KBM-7 (cell line): Measurements from ENCODE around the gene FARP2.
"Not testable (repeated sequence)": the region's sequence is repeated elsewhere in the genome, so short reads cannot be mapped to it uniquely, and the experiment has no call there.

ENCODE experiments used
- DNase-seq: peaks from one replicate; pipeline ENCODE4 v3.0.0-alpha.2; 2015
- in situ Hi-C: fragments of 300-500 bp; cut with MboI; formaldehyde crosslinking; loops from 2 replicates; pipeline ENCODE4 v1.14.3; 2020; ENCODE audit warnings: low sequenced_read_pairs, low pct_unique_long_range_greater_than_20kb, mixed read lengths

Gene FARP2

GRCh38 chr2:241507430-241508239 is 151.6 kb downstream of the FARP2 start:
- in situ Hi-C loops = no loop called here
- DNase-seq = peak; percentile 37

DNA sequence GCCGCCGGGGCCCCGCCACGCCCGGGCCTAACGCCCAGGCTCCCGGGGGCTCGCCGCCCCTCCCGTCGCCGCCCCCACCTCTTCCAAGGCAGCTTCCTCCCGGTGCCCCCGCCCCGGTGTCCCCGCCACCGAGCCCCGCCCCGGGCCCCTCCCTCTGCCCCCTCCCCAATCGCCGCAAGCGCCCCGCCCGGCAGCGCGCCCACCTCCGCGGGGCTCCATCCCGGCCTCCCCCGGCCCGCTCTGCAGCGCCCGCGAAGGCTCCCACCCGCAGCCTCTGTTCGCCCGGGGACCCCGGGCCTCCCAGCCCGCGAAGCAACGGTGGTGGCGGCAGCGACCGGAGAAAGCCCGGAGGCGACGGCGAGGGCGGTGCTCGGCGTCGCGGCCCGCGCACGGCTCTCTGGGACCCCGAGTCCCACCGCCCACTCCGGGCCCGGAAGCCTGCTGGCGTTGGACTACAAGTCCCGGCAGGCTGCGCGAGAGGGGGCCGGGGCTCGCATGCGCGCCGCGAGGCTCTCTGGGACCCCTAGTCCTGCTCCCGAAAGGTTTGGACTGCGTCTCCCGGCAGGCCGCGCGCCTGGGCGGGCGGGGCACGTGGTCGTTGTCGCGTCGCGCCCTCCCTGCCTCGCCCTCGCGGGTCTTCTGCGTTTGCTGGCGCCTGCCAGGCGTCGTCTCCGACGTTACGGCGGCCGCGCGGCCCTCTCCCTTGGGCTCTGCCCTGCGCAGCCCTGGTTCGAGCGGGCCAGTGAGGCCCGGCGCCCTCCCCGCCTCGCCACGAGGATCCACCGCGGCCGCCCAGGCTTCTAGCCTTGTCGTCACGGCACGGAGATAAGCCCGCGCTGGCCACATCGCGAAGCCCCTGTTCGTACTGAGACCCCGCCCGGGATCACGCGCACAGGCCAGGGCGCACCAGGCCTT is 152.4 kb downstream of the FARP2 start, which contains the start of gene STK25:
Gene STK25 (minus strand): TSS at position 345 of the 915 bp plus-strand sequence. CDS start 549 bp downstream, outside the sequence.
- DNase-seq = peak; percentile 97
- in situ Hi-C loops = no loop called here

GRCh38 chr2:241509155-241509784 is 153.2 kb downstream of the FARP2 start:
- in situ Hi-C loops = no loop called here
- no peak for DNase-seq

DNA sequence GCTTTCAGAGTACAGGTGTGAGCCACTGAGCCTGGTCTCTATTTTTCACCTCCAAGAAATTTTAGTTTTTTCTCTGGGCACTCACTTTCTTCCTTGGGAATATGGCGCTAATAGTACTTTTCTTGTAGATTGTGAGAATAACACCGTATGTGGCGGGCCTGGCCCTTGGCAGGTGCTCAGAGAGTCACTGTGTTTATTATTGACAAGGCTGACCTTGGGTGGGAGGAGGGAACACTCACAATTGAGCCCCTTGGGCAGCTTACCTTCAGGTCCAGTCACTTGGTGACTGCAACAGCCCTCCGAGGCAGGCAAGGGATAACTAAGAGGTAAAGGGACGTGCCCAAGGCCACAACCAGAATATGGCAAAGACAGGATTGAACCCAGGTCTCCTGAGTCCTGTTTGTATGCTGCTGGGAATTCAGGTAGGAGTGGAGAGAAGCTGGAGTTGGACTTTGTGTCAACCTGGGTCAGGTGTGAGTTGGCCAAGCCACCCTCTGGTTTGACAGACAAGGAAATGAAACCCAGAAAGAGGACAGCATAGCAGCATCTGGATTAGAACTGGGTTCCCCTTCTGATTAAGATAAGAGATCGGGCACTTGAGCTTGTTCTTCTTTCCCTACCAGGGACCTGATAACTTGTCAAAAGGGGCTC is 155.1 kb downstream of the FARP2 start:
- in situ Hi-C loops = no loop called here
- DNase-seq = no peak

DNA sequence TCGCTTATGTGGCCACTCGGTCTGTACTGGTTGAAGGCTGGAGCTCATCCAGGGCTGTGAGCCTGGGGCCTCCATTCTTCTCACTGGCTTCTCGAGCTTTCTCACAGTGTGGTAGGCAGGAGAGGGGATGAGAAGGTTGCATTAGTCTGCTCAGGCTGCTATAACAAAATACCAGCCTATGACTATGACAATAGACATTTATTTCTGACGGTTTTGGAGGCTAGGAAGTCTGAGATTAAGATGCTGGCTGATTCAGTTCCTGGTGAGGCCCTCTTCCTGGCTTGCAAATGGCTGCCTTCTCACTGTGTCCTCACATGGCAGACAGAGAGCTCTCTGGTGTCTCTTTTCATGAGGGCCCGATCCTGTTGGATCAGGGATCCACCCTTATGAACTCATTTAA is 158.5 kb downstream of the FARP2 start:
- in situ Hi-C loops = no loop called here
- no peak for DNase-seq

- DNase-seq = no peak
- in situ Hi-C loops = no loop called here
Measured at GRCh38 chr2:241514986-241515737, 159.1 kb downstream of the FARP2 start.

DNA sequence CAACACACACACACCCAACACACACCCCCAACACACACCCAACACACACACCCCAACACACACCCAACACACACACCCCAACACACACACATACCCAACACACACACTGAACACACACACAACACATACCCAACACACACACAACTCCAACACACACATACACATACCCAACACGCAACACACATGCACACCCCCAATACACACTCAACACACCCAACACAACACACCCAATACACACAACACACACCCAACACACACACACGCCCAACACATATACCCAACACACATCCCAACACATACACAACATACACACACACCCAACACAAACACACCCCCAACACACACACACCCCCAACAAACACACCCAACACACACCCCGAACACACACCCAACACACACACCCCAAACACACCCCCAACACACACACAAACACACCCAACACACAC is 160.5 kb downstream of the FARP2 start:
- in situ Hi-C loops = no loop called here
- DNase-seq = no peak

- in situ Hi-C loops = no loop called here
Measured at GRCh38 chr2:241517297-241517696, 161.2 kb downstream of the FARP2 start.

GRCh38 chr2:241519669-241520068 is 163.6 kb downstream of the FARP2 start:
- DNase-seq = no peak
- in situ Hi-C loops = no loop called here

More at GRCh38 chr2:241517297-241517696, 161.2 kb downstream of the FARP2 start:
- no peak for DNase-seq

DNA sequence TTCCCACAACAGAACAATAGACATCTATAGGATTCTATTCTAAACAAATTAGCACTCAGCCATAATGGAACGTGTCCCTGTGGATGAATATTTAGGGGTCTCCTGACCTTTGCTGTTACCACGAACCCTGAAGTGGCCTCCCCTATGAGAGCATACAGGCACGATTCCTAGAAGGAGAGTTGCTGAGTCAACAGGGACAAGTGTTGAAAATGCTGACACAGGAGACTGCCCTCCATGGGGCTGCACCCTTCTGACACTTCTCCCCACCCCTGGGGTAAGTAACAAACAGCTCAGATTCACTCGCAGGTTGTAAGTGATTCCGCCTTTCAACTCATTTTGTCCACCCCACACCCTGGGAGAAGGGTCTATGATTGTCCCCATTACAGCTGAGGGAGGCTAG is 166.4 kb downstream of the FARP2 start:
- in situ Hi-C loops = no loop called here
- DNase-seq = no peak

DNA sequence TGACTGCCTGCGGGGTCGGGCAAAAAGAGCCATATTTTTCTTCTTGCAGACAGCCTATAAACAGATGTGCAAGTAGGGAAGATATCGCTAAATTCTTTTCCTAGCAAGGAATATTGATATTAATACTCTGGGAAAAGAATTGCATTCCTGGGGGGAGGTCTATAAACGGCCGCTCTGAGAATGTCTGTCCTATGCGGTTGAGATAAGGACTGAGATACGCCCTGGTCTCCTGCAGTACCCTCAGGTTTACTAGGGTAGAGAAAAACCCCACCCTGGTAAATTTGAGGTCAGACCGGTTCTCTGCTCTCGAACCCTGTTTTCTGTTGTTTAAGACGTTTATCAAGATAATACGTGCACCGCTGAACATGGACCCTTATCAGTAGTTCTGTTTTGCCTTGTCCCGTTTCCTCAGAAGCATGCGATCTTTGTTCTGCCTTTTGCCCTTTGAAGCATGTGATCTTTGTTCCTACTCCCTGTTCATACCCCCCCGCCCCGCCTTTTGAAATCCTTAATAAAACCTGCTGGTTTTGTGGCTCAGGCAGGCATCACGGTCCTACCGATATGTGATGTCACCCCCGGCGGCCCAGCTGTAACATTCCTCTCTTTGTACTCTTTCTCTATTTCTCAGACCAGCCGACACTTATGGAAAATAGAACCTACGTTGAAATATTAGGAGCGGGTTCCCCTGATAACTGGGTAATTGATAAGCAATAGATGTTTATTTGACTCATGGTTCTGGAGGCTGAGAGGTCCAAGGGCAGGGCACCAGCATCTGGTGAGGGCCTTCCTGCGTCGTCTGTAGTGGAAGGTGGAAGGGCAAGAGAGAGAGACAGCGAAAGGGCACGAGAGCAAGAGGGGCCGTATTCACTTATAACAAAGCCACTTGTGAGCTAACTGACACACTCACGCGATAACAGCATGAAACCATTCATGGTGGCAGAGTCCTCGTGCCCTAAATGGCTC is 170.0 kb downstream of the FARP2 start:
- in situ Hi-C loops, DNase-seq: not testable (repeated sequence)

DNA sequence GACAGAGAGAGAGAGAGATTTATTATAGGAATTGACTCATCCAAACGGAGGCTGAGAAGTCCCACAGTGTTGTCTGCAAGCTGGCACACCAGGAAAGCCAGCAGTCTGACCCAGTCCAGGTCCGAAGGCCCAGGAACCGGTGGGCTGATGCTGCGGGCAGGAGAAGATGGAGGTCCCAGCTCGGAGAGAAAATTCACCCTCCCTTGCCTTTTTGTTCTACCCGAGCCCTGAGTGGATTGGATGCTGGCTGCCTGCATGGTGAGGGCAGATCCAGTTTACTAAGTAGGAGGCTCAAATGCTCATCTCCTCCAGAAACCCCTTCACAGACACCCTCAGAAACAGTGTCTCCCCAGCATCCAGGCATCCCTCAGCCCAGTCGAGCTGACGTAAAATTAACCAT is 174.5 kb downstream of the FARP2 start:
- in situ Hi-C loops = no loop called here
- no peak for DNase-seq

- in situ Hi-C loops = no loop called here
- DNase-seq = no peak
Measured at GRCh38 chr2:241531161-241531722, 175.2 kb downstream of the FARP2 start.

DNA sequence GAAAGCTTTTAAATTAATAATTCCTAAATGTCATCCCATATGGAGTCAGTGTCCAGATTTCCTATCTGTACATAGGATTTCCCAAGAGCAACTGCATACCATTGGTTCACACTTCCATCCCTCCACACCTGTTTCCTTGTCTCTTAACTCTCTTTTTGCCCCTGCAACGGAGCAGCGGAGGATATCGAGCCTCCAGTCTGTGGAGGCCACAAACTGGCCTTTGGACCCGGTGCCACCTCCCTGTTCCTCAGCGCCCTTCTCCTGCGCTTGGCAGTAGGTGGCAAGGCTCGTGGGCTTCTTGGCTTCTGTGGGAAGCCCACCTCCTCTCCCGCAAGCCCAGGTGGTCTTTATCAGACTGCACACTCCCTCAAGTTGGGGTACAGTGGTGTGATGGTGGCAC is 176.1 kb downstream of the FARP2 start:
- in situ Hi-C loops = no loop called here
- no peak for DNase-seq

GRCh38 chr2:241532733-241533601 is 176.9 kb downstream of the FARP2 start:
- DNase-seq = no peak
- in situ Hi-C loops = no loop called here

DNA sequence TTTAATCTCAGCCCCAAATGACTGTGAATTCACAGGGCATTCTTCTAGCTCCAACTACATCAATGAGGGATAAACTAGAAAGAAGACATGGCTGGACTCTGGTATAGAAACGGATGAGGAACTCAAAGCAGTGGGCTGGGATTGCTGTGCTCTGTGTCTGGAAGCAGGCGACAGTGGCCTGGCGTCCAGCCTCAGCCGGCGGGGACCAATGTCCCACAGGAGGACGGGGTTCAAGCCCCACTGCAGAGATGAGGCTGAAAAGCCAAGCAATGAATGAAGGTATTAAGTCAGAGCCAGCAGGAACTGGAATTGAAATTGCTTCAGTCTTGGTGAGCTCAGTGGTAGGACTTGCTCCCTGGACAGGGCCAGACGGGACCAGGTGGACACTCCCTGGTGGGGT is 178.2 kb downstream of the FARP2 start:
- DNase-seq = no peak
- in situ Hi-C loops = no loop called here
